ENCODE results near the gene SEMA6B.

SEMA6B gene

DNA sequence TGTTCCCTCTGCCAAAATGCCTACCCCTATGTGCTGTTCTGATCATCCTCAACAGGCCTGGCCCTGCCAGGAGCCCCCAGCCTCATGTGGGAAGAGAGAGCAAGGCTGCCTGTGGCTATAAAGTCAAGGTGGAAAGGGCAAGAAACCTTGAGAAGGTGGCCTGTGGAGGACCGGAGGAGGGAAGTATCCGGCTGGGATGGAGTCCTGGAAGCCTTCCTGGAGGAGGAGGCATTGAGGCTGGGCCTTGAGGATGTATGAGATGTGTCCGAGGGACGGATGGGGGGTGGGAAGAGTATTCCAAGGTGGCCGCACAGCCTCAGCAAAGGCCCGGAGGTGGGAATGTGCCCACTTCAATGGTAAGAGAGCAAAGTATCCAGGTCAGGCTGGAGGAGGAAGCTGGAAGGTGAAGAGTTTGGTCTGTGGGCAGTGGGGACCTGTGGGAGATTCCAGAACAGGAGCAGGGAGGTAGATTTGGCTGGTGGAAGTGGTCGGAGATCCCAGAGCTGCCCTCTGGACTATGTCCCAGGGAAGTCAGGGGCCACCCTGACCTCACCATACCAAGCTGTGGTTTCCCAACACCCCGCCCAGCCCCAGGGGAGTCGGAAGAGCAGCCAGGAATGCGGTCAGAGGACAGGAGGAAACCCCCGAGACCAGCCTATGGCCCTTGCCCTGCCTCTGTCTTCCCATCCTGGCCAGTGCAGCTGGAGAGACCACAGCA is 38.2 kb downstream of the SEMA6B start:
- DNase-seq (ENCODE audit: extremely low spot score) = no peak
- TF ChIP-seq, protein P1, sequence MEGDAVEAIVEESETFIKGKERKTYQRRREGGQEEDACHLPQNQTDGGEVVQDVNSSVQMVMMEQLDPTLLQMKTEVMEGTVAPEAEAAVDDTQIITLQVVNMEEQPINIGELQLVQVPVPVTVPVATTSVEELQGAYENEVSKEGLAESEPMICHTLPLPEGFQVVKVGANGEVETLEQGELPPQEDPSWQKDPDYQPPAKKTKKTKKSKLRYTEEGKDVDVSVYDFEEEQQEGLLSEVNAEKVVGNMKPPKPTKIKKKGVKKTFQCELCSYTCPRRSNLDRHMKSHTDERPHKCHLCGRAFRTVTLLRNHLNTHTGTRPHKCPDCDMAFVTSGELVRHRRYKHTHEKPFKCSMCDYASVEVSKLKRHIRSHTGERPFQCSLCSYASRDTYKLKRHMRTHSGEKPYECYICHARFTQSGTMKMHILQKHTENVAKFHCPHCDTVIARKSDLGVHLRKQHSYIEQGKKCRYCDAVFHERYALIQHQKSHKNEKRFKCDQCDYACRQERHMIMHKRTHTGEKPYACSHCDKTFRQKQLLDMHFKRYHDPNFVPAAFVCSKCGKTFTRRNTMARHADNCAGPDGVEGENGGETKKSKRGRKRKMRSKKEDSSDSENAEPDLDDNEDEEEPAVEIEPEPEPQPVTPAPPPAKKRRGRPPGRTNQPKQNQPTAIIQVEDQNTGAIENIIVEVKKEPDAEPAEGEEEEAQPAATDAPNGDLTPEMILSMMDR (IDR thresholded peaks at IDR 0.05; ENCODE audit: control extremely low read depth, extremely low read depth, low read depth, missing control alignments) = no peak
- CTCF ChIA-PET = interaction anchor here (1.0 to 6.0 kb wide), 4 partner anchors 14 to 116 kb away, joined by 3 to 64 read pairs (median 15); partner anchors contain the start of gene PLIN5
- POLR2A ChIA-PET = no interaction called here

GRCh38 chr19:4519521-4520277 is 39.8 kb downstream of the SEMA6B start:
- POLR2A ChIA-PET = no interaction called here
- CTCF ChIA-PET = no interaction called here
- no peak for DNase-seq (ENCODE audit: extremely low spot score)
- TF ChIP-seq, protein P1 (IDR thresholded peaks at IDR 0.05; ENCODE audit: control extremely low read depth, extremely low read depth, low read depth, missing control alignments) = no peak

- DNase-seq (ENCODE audit: extremely low spot score) = no peak
- ChIA-PET CTCF (no interaction called here), POLR2A (no interaction called here)
- TF ChIP-seq, protein P1 (IDR thresholded peaks at IDR 0.05; ENCODE audit: control extremely low read depth, extremely low read depth, low read depth, missing control alignments) = no peak
Observed at GRCh38 chr19:4519172-4519496, 40.4 kb downstream of the SEMA6B start.

GRCh38 chr19:4518345-4519171 is 40.9 kb downstream of the SEMA6B start, which contains the start of gene PLIN4:
PLIN4 (minus strand) TSS chr19:4518486; CDS start chr19:4518272, 214 bp downstream.
- DNase-seq (ENCODE audit: extremely low spot score) = no peak
- CTCF ChIA-PET = interaction anchor here (1.2 kb wide), 1 partner anchor 58 kb away, joined by 3 read pairs; no protein-coding TSS in a partner anchor
- TF ChIP-seq, protein P1 (IDR thresholded peaks at IDR 0.05; ENCODE audit: control extremely low read depth, extremely low read depth, low read depth, missing control alignments) = no peak
- POLR2A ChIA-PET = interaction anchor here (0.6 kb wide), 1 partner anchor 684 kb away, joined by 4 read pairs; no protein-coding TSS in a partner anchor

- POLR2A ChIA-PET = interaction anchor here (0.6 kb wide), 1 partner anchor 683 kb away, joined by 4 read pairs; no protein-coding TSS in a partner anchor
- CTCF ChIA-PET = interaction anchor here (1.2 to 1.7 kb wide), 4 partner anchors 8 to 115 kb away, joined by 3 to 10 read pairs (median 4); partner anchors contain the start of gene CHAF1A
- DNase-seq (ENCODE audit: extremely low spot score) = no peak
- TF ChIP-seq, protein P1 (IDR thresholded peaks at IDR 0.05; ENCODE audit: control extremely low read depth, extremely low read depth, low read depth, missing control alignments) = no peak
Observed at GRCh38 chr19:4517451-4518057, 41.9 kb downstream of the SEMA6B start.
